PFSK-1 (cell line): Measurements from ENCODE around the gene SNCAIP.

Experiments
- FOXP2 ChIP-seq: optimal IDR thresholded peaks from 2 replicates; pipeline ENCODE3; 2011; ENCODE audit warnings: borderline replicate concordance, control low read depth, inconsistent platforms; ENCODE audit not compliant: insufficient read depth; ENCODE audit errors: extremely low read length, extremely low read depth
- POLR2AphosphoS5 ChIP-seq: IDR thresholded peaks from 2 replicates; pipeline ENCODE4 v1.6.1; 2012; ENCODE audit warnings: low read depth, mild to moderate bottlenecking, control low read depth, low read length, moderate library complexity
- SIN3A ChIP-seq: IDR thresholded peaks from 2 replicates; pipeline ENCODE4 v1.6.1; 2012; ENCODE audit warnings: mild to moderate bottlenecking, low read length, moderate library complexity, borderline replicate concordance; ENCODE audit not compliant: insufficient read depth
- TAF1 ChIP-seq: IDR thresholded peaks from 2 replicates; pipeline ENCODE4 v1.6.1; 2012; ENCODE audit warnings: low read length, control low read depth, borderline replicate concordance; ENCODE audit not compliant: insufficient read depth
- TF ChIP-seq, protein P1 (sequence below), 2 experiments: IDR thresholded peaks; 2 replicates each; pipeline versions ENCODE4 v1.6.1 to v1.8.0; 2011 to 2012; ENCODE audit warnings: low read depth in 2 of 2, low read length in 2 of 2, control low read depth in 1 of 2, inconsistent platforms in 1 of 2, mild to moderate bottlenecking in 1 of 2, moderate library complexity in 1 of 2; ENCODE audit not compliant: insufficient read depth in 1 of 2

Gene SNCAIP

DNA sequence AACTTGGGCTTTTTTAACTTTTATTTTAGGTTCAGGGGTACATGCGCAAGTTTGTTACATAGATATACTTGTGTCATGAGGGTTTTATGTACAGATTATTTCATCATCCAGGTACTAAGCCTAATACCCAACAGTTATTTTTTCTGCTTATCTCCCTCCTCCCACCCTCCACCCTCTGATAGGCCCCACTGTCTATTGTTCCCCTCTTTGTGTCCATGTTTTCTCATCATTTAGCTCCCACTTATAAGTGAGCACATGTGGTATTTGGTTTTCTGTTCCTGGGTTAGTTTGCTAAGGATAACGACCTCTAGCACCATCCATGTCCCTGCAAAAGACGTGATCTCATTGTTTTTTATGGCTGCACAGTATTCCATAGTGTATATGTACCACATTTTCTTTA is 172.1 kb downstream of the SNCAIP start:
- TF ChIP-seq POLR2AphosphoS5 (no peak), FOXP2 (no peak), SIN3A (no peak), TAF1 (no peak)
- TF ChIP-seq, protein P1, sequence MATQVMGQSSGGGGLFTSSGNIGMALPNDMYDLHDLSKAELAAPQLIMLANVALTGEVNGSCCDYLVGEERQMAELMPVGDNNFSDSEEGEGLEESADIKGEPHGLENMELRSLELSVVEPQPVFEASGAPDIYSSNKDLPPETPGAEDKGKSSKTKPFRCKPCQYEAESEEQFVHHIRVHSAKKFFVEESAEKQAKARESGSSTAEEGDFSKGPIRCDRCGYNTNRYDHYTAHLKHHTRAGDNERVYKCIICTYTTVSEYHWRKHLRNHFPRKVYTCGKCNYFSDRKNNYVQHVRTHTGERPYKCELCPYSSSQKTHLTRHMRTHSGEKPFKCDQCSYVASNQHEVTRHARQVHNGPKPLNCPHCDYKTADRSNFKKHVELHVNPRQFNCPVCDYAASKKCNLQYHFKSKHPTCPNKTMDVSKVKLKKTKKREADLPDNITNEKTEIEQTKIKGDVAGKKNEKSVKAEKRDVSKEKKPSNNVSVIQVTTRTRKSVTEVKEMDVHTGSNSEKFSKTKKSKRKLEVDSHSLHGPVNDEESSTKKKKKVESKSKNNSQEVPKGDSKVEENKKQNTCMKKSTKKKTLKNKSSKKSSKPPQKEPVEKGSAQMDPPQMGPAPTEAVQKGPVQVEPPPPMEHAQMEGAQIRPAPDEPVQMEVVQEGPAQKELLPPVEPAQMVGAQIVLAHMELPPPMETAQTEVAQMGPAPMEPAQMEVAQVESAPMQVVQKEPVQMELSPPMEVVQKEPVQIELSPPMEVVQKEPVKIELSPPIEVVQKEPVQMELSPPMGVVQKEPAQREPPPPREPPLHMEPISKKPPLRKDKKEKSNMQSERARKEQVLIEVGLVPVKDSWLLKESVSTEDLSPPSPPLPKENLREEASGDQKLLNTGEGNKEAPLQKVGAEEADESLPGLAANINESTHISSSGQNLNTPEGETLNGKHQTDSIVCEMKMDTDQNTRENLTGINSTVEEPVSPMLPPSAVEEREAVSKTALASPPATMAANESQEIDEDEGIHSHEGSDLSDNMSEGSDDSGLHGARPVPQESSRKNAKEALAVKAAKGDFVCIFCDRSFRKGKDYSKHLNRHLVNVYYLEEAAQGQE (IDR thresholded peaks at IDR 0.05; ENCODE audit: insufficient read depth in 1 of 2, low read depth in 2 of 2, low read length in 2 of 2) = no peak

DNA sequence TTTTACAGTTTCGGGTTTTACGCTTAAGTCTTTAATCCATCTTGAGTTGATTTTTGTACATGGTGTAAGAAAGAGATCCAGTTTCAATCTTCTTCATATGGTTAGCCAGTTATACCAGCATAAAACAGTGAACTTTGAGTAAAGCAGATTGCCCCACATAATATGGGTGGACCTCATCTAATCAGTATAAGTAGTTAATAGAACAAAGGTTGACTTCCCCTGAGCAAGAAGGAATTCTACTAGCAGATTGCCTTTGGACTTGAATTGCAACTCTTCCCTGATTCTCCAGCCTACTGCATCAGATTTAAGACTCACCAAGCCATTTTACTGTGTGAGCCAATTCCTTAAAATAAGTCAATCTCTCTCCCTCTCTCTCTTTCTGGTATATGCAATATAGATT is 173.2 kb downstream of the SNCAIP start:
- TF ChIP-seq TAF1 = no peak
- no peak for TF ChIP-seq POLR2AphosphoS5
- TF ChIP-seq, protein P1 (IDR thresholded peaks at IDR 0.05; ENCODE audit: insufficient read depth in 1 of 2, low read depth in 2 of 2, low read length in 2 of 2) = no peak
- no peak for TF ChIP-seq FOXP2
- TF ChIP-seq SIN3A = no peak

DNA sequence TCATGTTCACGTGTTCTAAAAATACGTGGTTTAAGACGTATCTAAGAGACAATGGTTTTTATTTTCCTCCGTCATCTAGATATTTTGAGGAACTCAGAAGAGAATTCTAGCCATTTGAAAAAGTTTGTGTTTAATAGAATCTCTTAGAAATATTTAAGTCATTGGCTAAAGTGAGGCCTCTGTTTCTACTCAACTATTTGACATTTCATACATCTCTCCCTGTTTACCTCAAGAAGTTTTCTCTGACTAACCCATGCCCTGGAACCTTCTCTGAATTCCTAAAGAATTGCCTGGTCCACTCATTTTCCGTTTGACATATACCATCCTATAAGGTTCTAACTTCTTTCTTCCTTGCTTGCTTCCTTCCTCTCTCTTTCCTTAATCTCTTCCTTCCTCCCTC is 178.7 kb downstream of the SNCAIP start:
- TF ChIP-seq FOXP2 (no peak), TAF1 (no peak), POLR2AphosphoS5 (no peak), SIN3A (no peak)
- TF ChIP-seq, protein P1 (IDR thresholded peaks at IDR 0.05; ENCODE audit: insufficient read depth in 1 of 2, low read depth in 2 of 2, low read length in 2 of 2) = no peak

DNA sequence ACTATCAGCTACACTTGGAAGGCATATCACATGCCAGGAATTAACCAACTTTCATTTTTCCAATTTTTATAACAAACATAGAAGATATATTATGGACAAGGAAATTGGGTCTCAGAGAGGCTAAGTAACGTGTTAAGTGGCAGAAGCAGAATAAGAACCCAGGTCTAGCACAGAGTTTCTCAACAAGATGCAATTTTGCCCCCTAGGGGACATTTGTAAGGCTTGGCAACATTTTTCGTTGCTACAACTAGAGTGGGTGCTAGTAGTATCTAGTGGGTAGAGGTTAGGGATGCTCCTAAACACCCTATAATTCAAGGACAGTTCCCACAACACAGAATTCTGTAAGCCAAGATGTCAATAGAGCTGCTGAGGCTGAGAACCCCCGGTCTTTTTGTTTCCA is 180.6 kb downstream of the SNCAIP start:
- TF ChIP-seq SIN3A = no peak
- TF ChIP-seq POLR2AphosphoS5 = no peak
- no peak for TF ChIP-seq FOXP2
- TF ChIP-seq, protein P1 (IDR thresholded peaks at IDR 0.05; ENCODE audit: insufficient read depth in 1 of 2, low read depth in 2 of 2, low read length in 2 of 2) = no peak
- no peak for TF ChIP-seq TAF1

DNA sequence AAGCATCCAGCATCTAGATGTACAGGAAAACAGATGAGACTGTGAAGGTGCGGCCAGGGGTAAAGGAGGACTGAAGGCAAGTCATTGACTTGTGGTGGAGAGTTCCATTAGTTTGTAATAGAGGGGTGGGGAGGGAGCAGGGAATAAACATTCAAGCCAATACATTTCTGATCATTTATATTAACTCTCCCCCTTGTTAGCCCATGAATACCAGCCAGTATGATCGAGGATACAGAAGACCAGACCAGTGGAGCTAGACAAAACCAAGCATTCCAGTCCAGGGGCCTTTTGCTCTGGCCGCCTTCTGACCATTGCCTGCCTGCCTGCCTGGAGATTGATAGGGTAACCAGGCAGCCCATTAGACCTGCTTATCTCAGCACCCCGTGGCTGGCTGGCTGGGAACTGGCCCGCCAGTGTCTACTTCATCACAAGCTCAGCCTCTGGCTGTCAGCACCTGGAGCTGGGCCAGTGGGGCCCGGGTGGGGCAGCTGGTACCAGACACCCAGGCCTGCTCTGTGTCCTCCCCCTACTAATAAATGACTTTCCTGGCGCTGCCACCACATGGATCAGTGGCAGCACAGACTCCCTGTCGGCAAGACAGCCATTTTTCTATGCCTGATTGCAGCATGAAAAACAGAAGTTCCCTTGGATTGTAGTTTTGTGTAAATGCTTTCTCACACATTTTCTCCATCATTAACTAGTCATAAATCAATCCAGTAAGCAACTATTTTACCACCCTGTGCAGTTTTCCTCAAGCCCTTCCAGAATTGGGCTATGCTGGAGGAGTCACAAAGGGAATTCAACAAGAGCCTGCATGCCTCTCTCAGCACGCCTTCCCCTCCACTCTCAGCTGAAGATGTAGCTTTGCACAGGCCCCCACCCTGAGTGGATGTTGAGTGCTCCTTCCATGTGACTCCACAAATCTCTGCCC is 181.3 kb downstream of the SNCAIP start:
- TF ChIP-seq, protein P1 (IDR thresholded peaks at IDR 0.05; ENCODE audit: insufficient read depth in 1 of 2, low read depth in 2 of 2, low read length in 2 of 2) = no peak
- TF ChIP-seq SIN3A (no peak), FOXP2 (no peak), TAF1 (no peak), POLR2AphosphoS5 (no peak)
